Upper lobe of right lung (tissue), 1 donor: Measurements from ENCODE around the gene FABP2. TPM values are rescaled to one million over a fixed set of nuclear protein-coding genes. Genes with fewer than 3 reads are reported as not detected.

Experiments
- ATAC-seq: fragments of 200-7000 bp; cut with Tn5 transposase; one replicate; pipeline ENCODE4 v1.9.1; 2020; ENCODE audit warnings: mild to moderate bottlenecking, moderate library complexity
- DNase-seq: peaks from one replicate; pipeline ENCODE4 v3.0.0-alpha.2; 2020
- H3K27ac ChIP-seq: fragments of 200-600 bp; one replicate; pipeline ENCODE4 v1.8.0; 2022
- H3K27me3 ChIP-seq: fragments of 200-600 bp; one replicate; pipeline ENCODE4 v1.8.0; 2022; ENCODE audit warnings: mild to moderate bottlenecking
- H3K36me3 ChIP-seq: fragments of 200-600 bp; one replicate; pipeline ENCODE4 v1.8.0; 2022
- H3K4me1 ChIP-seq: fragments of 200-600 bp; one replicate; pipeline ENCODE4 v1.8.0; 2022
- H3K4me3 ChIP-seq: fragments of 200-600 bp; one replicate; pipeline ENCODE4 v1.8.0; 2022; ENCODE audit warnings: mild to moderate bottlenecking
- H3K9me3 ChIP-seq: fragments of 200-600 bp; one replicate; pipeline ENCODE4 v1.8.0; 2022
- CTCF ChIP-seq: fragments of 200-600 bp; IDR thresholded peaks from one replicate; pipeline ENCODE4 v1.8.0; 2022; ENCODE audit warnings: antibody characterized with exemption
- intact Hi-C: fragments of 100-400 bp; cut with DNase I; formaldehyde crosslinking; loops from one replicate; pipeline ENCODE4 v1.11.0; 2022
- total RNA-seq: library from RNA; stranded (reverse); fragmentation: NEBNext Ultra II Directional; extraction: Animal tissue kit (Norgen Biotek cat#: 25700); gene quantifications from one replicate; pipeline ENCODE4 v1.2.1, GENCODE V29; 2021
- donor health status: DM: no; HTN: yes; CAD: no; lungs with severe emphysema.

The FABP2 gene
- total RNA-seq, 1 donor from 2014 or later, result not detected

GRCh38 chr4:119315036-119315435, 6.9 kb downstream of the FABP2 start:
- ATAC-seq (no peak), DNase-seq (no peak)
- no peaks in the 10 kb centered on the region for H3K36me3 ChIP-seq
- no peak overlapping the region for H3K27ac ChIP-seq
- intact Hi-C loops, result no loop called here
- H3K4me1 ChIP-seq, result no peaks in the 10 kb centered on the region
- no peak overlapping the region for H3K4me3 ChIP-seq
- TF ChIP-seq CTCF, result no peak
- H3K27me3 ChIP-seq, result no peaks in the 10 kb centered on the region
- H3K9me3 ChIP-seq, result no peaks in the 10 kb centered on the region

DNA sequence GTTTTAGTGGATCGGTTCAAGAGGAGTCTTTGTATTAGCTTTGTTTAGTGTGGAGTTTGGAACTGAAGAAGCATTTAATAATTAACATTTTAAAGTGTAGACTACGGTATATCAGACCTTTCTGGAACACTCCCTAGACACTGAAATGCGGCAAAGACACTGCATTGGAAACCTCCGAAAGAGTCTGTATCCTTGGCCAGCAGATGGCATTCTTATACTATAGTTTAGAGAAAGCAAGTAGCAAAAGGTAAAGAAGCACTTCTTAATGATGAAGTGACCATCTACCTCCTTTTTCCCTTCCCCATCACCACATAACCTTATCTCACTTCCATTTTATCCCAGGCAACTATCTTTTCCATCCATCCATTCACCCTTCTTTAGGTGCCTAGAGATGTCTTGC, 7.6 kb downstream of the FABP2 start:
- Histone ChIP-seq H3K4me3 (no peak overlapping the region), H3K9me3 (no peaks in the 10 kb centered on the region), H3K27me3 (no peaks in the 10 kb centered on the region), H3K36me3 (no peaks in the 10 kb centered on the region), H3K4me1 (no peaks in the 10 kb centered on the region), H3K27ac (no peak overlapping the region)
- intact Hi-C loops, result no loop called here
- DNase-seq (no peak), ATAC-seq (peak; percentile 90)
- TF ChIP-seq CTCF, result peak; percentile 63

DNA sequence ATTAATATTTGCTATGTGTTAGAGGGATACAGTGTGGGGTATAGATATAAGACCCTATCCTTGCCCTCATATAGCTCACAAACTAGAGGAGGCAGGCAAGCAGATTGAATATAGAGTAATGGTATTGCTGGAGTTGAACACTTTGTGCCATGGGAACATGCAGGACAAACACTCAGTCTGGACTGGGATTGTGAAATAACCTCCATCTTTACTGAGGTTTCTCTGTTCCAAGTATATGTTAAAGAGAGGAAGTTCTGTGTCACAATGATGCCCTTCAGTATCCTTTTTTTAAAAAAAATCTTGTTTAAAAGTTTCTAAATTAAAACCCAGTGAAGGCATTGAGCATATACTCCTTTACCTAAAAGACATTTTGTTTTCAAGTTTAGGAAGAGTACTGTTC, 8.7 kb downstream of the FABP2 start:
- no peak for DNase-seq
- ATAC-seq, result peak; percentile 45
- Histone ChIP-seq H3K36me3 (no peaks in the 10 kb centered on the region), H3K9me3 (no peaks in the 10 kb centered on the region), H3K27me3 (no peaks in the 10 kb centered on the region), H3K4me3 (no peak overlapping the region), H3K27ac (no peak overlapping the region), H3K4me1 (no peaks in the 10 kb centered on the region)
- TF ChIP-seq CTCF, result no peak
- intact Hi-C loops, result no loop called here

DNA sequence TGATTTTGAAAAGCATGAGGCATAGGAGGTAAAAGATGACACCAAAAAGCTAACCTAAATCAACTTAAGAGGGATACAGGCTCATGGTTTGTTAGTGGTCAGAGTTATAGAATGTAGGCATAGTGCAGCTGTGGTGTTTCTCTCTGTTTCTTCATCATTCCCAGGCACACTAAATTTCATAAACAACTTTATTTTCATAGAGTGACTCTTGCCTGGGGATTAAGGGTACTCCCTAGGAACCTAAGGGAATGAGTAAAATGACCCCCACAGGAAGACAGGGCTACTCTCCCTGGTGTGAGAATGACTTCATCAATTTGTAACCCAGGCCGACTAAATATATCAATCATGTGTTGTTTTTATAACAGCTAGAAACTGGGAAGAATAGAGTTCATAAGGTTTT, 11.1 kb downstream of the FABP2 start:
- no peak overlapping the region for H3K27ac ChIP-seq
- H3K27me3 ChIP-seq, result no peaks in the 10 kb centered on the region
- intact Hi-C loops, result no loop called here
- no peaks in the 10 kb centered on the region for H3K36me3 ChIP-seq
- H3K4me1 ChIP-seq, result no peaks in the 10 kb centered on the region
- no peak for TF ChIP-seq CTCF
- no peaks in the 10 kb centered on the region for H3K9me3 ChIP-seq
- ATAC-seq (no peak), DNase-seq (no peak)
- H3K4me3 ChIP-seq, result no peak overlapping the region

DNA sequence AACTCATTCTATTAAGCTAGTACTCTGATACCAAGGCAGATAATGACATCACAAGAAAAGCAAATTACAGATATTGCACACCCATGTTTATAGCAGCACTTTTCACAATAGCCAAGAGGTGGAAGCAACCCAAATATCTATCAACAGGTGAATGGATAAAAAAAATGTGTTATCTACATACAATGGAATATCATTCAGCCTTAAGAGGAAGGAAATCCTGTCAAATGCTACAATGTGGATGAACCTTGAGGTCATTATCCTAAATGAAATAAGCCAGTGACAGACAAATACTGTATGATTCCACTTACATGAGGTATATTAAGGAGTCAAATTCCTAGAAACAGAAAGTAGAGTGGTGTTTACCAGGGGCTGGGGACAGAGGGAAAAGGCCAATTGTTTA, 14.3 kb downstream of the FABP2 start:
- no peak overlapping the region for H3K4me3 ChIP-seq
- H3K27ac ChIP-seq, result no peak overlapping the region
- intact Hi-C loops, result no loop called here
- TF ChIP-seq CTCF, result no peak
- H3K36me3 ChIP-seq, result no peaks in the 10 kb centered on the region
- no peaks in the 10 kb centered on the region for H3K9me3 ChIP-seq
- H3K4me1 ChIP-seq, result no peaks in the 10 kb centered on the region
- ATAC-seq (no peak), DNase-seq (no peak)
- H3K27me3 ChIP-seq, result no peaks in the 10 kb centered on the region

DNA sequence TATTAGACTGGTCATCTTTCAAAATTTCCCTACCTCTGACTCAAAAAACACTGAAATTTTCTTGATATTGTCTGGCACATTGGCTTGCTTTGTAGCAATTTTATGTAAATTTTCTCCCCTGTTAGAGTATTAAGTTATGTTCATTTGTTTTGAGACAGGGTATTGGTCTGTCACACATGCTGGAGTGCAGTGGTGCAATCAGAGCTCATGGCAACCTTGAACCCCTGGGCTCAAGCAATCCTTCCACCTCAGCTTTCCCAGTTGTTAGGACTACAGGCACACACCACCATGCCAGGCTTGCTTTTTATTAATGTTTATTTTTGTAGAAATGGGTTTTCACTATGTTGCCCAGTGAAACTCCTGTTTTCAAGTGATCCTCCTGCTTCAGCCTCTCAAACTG, 17.5 kb downstream of the FABP2 start:
- intact Hi-C loops, result no loop called here
- Histone ChIP-seq H3K27ac (no peak overlapping the region), H3K4me1 (no peaks in the 10 kb centered on the region), H3K36me3 (no peaks in the 10 kb centered on the region), H3K27me3 (no peaks in the 10 kb centered on the region), H3K9me3 (no peaks in the 10 kb centered on the region), H3K4me3 (no peak overlapping the region)
- no peak for TF ChIP-seq CTCF
- ATAC-seq (no peak), DNase-seq (no peak)
